ENCODE results near the gene UTP15. TPM values are rescaled to one million over a fixed set of nuclear protein-coding genes. Genes with fewer than 3 reads are reported as not detected.
A peak's percentile ranks its signal among the peaks of the same experiment; 100 is the strongest.

The UTP15 gene
- polyA plus RNA-seq, 1 of the 3 experiments (the other 2 are of a cell fraction) = 10.2 TPM

GRCh38 chr5:73591102-73591695, 25.7 kb downstream of the UTP15 start:
- Histone ChIP-seq H3K79me2 (ENCODE audit: insufficient read depth) (no peaks in the 10 kb centered on the region), H3K9me2 (no peaks in the 10 kb centered on the region), H3F3A (replicated peaks; ENCODE audit: insufficient read depth) (peaks cover 20% of the 10 kb centered on the region), H3K4me3 (ENCODE audit: low read depth in 2 of 2, low read length in 1 of 2) (no peak overlapping the region), H3K9me3 (no peaks in the 10 kb centered on the region; the same call in 1 of the 2 replicates), H3K27ac (ENCODE audit: low read depth in 2 of 2, low read length in 1 of 2) (peak overlapping the region in 1 of 2 experiments; percentile 70; a peak in 2 of 4 replicates), H3K4me1 (ENCODE audit: control insufficient read depth in 1 of 2, insufficient read depth in 2 of 2, low read depth in 1 of 2, low read length in 1 of 2) (peaks cover 3 to 5% of the 10 kb centered on the region in 2 experiments; a peak in 3 of 4 replicates), H3K4me2 (peak overlapping the region; percentile 26; the same call in 1 of the 2 replicates), H3K36me3 (replicated peaks in 1 of 2; ENCODE audit: control insufficient read depth in 1 of 2, insufficient read depth in 2 of 2, low read length in 1 of 2) (no peaks in the 10 kb centered on the region), H4K20me1 (ENCODE audit: insufficient read depth) (no peaks in the 10 kb centered on the region), H2AFZ (ENCODE audit: low read depth) (no peak overlapping the region), H3K27me3 (ENCODE audit: insufficient read depth) (no peaks in the 10 kb centered on the region), H3K9ac (no peak overlapping the region)
- ChIA-PET CTCF (interaction anchor here (0.6 to 14.9 kb wide), 74 partner anchors 8 to 1082 kb away, joined by 3 to 398 read pairs (median 4); partner anchors contain the start of genes ANKRA2 and UTP15), POLR2A (no interaction called here)
- WGBS (ENCODE audit: low lambda C conversion rate) = 32% methylated on average over 4 of the region's 4 CpGs
- DNase-seq = peak; percentile 54
- TF ChIP-seq RFX5 (IDR thresholded peaks at IDR 0.05; ENCODE audit: low read length) (no peak), SMC3 (IDR thresholded peaks at IDR 0.05; ENCODE audit: low read depth, low read length) (peak; percentile 94), RAD21 (IDR thresholded peaks at IDR 0.05; ENCODE audit: low read length) (peak; percentile 95), CTCF (IDR thresholded peaks at IDR 0.05) (peak; percentile 91), NFIC (IDR thresholded peaks at IDR 0.05; ENCODE audit: borderline replicate concordance) (0 out of 2 replicates have a peak, but pooled peaks have one; percentile 18)

DNA sequence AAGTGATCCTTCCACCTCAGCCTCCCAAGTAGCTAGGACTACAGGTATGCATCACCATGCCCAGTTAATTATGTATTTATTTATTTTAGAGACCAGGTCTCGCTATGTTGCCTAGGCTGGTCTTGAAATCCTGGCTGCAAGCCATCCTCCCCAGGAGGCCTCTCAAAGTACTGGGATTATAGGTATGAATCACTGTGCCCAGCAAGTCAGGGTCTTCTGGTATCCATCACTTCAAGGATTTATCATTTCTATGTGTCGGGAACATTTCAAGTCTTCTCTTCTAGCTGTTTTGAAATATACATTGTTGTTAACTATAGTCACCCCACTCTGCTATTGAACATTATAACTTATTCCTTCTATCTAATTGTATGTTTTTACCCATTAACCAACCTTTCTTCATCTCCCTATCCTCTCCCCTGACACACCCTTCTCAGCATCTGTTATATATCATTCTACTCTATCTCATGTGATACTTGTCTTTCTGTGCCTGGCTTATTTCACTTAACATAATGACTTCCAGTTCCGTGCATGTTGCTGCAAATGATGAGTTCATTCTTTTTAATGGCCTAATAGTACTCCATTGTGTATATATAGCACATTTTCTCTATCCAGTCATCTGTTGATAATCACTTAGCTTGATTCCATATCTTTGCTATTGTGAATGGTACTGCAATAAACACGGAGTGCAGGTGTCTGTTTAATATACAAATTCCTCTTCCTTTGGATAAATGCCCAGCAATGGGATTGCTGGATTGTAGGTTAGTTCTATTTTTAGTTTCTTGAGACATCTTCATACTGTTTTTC, 26.4 kb downstream of the UTP15 start:
- ChIA-PET CTCF (interaction anchor here (0.7 to 14.9 kb wide), 61 partner anchors 7 to 1073 kb away, joined by 3 to 398 read pairs (median 5); partner anchors contain the start of genes ANKRA2 and UTP15), POLR2A (no interaction called here)
- peak; percentile 19 for DNase-seq
- Histone ChIP-seq H3K4me2 (peak overlapping the region; percentile 26; the same call in 1 of the 2 replicates), H4K20me1 (ENCODE audit: insufficient read depth) (no peaks in the 10 kb centered on the region), H3K9ac (no peak overlapping the region), H3K4me1 (ENCODE audit: control insufficient read depth in 1 of 2, insufficient read depth in 2 of 2, low read depth in 1 of 2, low read length in 1 of 2) (peaks cover 3 to 5% of the 10 kb centered on the region in 2 experiments; a peak in 3 of 4 replicates), H3K27me3 (ENCODE audit: insufficient read depth) (no peaks in the 10 kb centered on the region), H3K27ac (ENCODE audit: low read depth in 2 of 2, low read length in 1 of 2) (peak overlapping the region in 1 of 2 experiments; percentile 70; a peak in 2 of 4 replicates), H3K4me3 (ENCODE audit: low read depth in 2 of 2, low read length in 1 of 2) (no peak overlapping the region), H3K79me2 (ENCODE audit: insufficient read depth) (no peaks in the 10 kb centered on the region), H3K36me3 (replicated peaks in 1 of 2; ENCODE audit: control insufficient read depth in 1 of 2, insufficient read depth in 2 of 2, low read length in 1 of 2) (no peaks in the 10 kb centered on the region), H3K9me3 (no peaks in the 10 kb centered on the region; the same call in 1 of the 2 replicates), H3F3A (replicated peaks; ENCODE audit: insufficient read depth) (peaks cover 20% of the 10 kb centered on the region), H2AFZ (ENCODE audit: low read depth) (no peak overlapping the region), H3K9me2 (no peaks in the 10 kb centered on the region)
- 2% methylated on average over 4 of the region's 4 CpGs for WGBS (ENCODE audit: low lambda C conversion rate)
- TF ChIP-seq GABPA (IDR thresholded peaks at IDR 0.05; ENCODE audit: low read depth) (no peak), RCOR1 (IDR thresholded peaks at IDR 0.05; ENCODE audit: low read length) (peak; percentile 61), NFIC (IDR thresholded peaks at IDR 0.05; ENCODE audit: borderline replicate concordance) (peak; percentile 72), TEAD4 (IDR thresholded peaks at IDR 0.05; ENCODE audit: borderline replicate concordance, insufficient read depth) (no peak), RFX5 (IDR thresholded peaks at IDR 0.05; ENCODE audit: low read length) (no peak), GATA2 (CRISPR knock-in tag; IDR thresholded peaks at IDR 0.05) (peak; percentile 77), EP300 (IDR thresholded peaks at IDR 0.05; ENCODE audit: borderline replicate concordance in 1 of 2, low read depth in 1 of 2, low read length in 1 of 2) (peak; percentile 73 to 90), JUND (IDR thresholded peaks at IDR 0.05) (peak; percentile 49), POLR2AphosphoS5 (IDR thresholded peaks at IDR 0.05; ENCODE audit: low read depth, low read length) (peak; percentile 56; the same call in 1 of the 2 replicates), EZH2phosphoT487 (IDR thresholded peaks at IDR 0.05; ENCODE audit: borderline replicate concordance, low read depth) (no peak), SMC3 (IDR thresholded peaks at IDR 0.05; ENCODE audit: low read depth, low read length) (0 out of 2 replicates have a peak, but pooled peaks have one; percentile 1), RAD21 (IDR thresholded peaks at IDR 0.05; ENCODE audit: low read length) (no peak), SIN3A (IDR thresholded peaks at IDR 0.05; ENCODE audit: borderline replicate concordance, low read depth, low read length) (no peak), TAF1 (IDR thresholded peaks at IDR 0.05; ENCODE audit: borderline replicate concordance, low read depth, low read length) (no peak)
- TF ChIP-seq, protein P1, sequence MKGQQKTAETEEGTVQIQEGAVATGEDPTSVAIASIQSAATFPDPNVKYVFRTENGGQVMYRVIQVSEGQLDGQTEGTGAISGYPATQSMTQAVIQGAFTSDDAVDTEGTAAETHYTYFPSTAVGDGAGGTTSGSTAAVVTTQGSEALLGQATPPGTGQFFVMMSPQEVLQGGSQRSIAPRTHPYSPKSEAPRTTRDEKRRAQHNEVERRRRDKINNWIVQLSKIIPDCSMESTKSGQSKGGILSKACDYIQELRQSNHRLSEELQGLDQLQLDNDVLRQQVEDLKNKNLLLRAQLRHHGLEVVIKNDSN (IDR thresholded peaks at IDR 0.05; ENCODE audit: borderline replicate concordance, low read depth) = no peak
- TF ChIP-seq, protein P2, sequence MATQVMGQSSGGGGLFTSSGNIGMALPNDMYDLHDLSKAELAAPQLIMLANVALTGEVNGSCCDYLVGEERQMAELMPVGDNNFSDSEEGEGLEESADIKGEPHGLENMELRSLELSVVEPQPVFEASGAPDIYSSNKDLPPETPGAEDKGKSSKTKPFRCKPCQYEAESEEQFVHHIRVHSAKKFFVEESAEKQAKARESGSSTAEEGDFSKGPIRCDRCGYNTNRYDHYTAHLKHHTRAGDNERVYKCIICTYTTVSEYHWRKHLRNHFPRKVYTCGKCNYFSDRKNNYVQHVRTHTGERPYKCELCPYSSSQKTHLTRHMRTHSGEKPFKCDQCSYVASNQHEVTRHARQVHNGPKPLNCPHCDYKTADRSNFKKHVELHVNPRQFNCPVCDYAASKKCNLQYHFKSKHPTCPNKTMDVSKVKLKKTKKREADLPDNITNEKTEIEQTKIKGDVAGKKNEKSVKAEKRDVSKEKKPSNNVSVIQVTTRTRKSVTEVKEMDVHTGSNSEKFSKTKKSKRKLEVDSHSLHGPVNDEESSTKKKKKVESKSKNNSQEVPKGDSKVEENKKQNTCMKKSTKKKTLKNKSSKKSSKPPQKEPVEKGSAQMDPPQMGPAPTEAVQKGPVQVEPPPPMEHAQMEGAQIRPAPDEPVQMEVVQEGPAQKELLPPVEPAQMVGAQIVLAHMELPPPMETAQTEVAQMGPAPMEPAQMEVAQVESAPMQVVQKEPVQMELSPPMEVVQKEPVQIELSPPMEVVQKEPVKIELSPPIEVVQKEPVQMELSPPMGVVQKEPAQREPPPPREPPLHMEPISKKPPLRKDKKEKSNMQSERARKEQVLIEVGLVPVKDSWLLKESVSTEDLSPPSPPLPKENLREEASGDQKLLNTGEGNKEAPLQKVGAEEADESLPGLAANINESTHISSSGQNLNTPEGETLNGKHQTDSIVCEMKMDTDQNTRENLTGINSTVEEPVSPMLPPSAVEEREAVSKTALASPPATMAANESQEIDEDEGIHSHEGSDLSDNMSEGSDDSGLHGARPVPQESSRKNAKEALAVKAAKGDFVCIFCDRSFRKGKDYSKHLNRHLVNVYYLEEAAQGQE (IDR thresholded peaks at IDR 0.05; ENCODE audit: low read depth, low read length) = no peak
